ENCODE data around the gene ELAPOR2. TPM values are rescaled to one million over a fixed set of nuclear protein-coding genes. Genes with fewer than 3 reads are reported as not detected.

ELAPOR2 gene, protein sequence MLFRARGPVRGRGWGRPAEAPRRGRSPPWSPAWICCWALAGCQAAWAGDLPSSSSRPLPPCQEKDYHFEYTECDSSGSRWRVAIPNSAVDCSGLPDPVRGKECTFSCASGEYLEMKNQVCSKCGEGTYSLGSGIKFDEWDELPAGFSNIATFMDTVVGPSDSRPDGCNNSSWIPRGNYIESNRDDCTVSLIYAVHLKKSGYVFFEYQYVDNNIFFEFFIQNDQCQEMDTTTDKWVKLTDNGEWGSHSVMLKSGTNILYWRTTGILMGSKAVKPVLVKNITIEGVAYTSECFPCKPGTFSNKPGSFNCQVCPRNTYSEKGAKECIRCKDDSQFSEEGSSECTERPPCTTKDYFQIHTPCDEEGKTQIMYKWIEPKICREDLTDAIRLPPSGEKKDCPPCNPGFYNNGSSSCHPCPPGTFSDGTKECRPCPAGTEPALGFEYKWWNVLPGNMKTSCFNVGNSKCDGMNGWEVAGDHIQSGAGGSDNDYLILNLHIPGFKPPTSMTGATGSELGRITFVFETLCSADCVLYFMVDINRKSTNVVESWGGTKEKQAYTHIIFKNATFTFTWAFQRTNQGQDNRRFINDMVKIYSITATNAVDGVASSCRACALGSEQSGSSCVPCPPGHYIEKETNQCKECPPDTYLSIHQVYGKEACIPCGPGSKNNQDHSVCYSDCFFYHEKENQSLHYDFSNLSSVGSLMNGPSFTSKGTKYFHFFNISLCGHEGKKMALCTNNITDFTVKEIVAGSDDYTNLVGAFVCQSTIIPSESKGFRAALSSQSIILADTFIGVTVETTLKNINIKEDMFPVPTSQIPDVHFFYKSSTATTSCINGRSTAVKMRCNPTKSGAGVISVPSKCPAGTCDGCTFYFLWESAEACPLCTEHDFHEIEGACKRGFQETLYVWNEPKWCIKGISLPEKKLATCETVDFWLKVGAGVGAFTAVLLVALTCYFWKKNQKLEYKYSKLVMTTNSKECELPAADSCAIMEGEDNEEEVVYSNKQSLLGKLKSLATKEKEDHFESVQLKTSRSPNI
- total RNA-seq, result 0.29 and 6.4 TPM in 2 replicates

DNA sequence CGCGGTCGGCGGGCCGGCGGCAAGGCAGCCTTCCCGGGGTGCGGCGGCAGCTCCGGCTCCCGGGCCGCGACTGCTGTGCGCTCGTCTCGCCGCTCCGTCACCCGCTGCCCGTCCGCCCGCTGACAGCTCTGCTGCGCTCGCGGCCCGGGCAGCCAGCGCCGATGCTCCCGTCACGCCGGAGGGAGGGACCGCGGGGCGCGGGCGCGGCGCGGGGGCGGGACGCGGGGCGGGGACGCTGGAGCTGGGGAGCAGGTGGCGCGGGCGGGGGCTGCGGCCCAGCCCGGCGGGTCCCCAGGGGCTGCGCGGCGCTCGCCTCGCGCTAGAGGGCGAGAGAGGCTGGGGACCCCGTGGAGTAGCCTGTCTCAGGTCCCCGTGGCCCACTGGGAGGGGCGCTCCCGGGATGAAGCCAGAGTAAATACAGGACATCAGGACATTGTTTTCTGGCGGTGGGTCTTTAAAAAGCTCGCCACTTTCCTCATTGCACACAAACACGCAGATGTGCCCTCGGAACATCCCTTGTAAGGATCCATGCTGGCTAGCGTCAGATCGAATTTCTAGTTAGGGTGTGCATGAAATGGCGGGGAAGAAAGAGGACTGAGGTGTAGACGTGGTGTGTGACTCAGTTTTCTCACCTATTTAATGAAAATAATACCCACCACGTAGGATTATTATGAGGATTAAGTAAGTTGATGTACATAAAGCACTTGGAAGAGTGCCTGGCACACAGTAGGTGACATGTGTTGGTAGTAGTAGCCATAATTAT, at the start of gene ELAPOR2:
TSS of gene ELAPOR2 (minus strand) at position 130 of the 763 bp plus-strand sequence. CDS start 141 bp downstream, outside the sequence.

Other genes with a start within 250 kb of the ELAPOR2 start
- gene DMTF1, start 92.8 kb upstream of the ELAPOR2 start, total RNA-seq, result 16.4 and 18.8 TPM in 2 replicates
- gene TMEM243, start 160.1 kb upstream of the ELAPOR2 start, total RNA-seq, result 33.7 and 36.3 TPM in 2 replicates